GM19452 (cell line): ENCODE data around the gene TMEM175.

Experiments used
- ATAC-seq: cut with Tn5 transposase; IDR thresholded peaks from one replicate; pipeline ENCODE4 v1.9.1; 2021; ENCODE audit not compliant: unreplicated experiment

TMEM175 gene

DNA sequence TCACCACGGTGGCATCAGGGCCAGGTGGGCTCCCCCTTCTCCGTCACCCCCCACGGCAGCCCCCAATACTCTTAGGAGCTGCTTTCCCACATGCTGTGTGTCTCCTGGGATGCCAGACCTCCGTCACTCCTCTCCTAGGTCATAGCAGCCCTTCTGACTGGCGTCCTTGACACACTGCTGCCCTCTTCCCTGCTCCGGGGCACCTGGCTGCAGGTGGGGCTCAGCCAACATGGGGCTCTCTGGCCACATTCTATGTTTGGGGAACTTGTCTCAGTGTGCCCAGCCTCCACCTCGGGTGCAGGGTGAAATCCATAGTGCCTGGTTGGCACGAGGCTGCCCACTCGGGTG is 13.8 kb downstream of the TMEM175 start:
- ATAC-seq = no peak

DNA sequence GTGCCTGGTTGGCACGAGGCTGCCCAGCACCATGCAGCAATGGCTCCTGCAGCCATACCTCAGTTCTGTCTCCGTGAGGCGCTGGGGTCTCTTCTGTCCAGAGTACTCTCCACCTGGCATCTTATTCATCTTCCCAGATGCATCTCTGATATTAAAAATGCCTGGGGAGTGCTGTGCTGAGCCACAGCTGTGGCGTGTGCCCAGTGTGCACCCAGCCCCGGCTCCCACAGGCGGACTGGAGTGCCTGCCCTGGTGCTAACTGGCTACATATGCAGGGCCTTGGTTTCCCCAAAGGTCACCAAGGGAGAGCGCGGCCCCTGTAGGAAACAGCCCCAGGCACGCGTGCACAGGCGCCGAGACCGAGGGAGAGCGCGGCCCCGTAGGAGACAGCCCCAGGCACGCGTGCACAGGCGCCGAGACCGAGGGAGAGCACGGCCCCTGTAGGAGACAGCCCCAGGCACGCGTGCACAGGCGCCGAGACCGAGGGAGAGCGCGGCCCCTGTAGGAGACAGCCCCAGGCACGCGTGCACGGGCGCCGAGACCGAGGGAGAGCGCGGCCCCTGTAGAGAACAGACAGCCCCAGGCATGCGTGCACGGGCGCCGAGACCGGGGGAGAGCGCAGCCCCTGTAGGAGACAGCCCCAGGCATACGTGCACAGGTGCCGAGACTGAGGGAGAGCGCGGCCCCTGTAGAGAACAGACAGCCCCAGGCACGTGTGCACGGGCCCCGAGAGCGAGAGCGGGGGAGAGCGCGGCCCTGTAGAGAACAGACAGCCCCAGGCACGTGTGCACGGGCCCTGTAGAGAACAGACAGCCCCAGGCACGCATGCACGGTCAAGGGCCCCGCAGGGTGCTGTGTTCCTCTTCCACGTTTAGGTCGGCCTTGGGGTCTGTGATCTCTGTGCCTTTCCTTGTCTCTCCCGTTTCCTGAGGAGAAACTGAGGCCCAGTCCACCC is 14.5 kb downstream of the TMEM175 start:
- no peak for ATAC-seq

DNA sequence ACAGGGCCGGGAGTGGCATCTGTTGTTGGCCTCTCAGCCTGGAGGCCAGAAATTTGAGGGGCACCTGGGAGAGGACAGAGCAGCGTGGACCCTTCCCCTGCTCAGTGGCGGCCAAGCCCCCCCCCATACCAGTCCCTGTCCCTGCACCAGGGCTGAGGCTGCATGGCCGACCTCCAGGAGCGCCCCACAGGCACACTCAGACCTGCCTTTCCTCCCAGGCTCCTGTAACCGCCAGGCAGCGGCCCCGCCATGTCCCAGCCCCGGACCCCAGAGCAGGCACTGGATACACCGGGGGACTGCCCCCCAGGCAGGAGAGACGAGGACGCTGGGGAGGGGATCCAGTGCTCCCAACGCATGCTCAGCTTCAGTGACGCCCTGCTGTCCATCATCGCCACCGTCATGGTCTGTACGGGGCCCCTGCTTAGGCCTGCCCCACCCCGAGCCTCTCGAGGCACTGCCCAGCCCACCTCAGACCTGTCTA is 15.3 kb downstream of the TMEM175 start:
- ATAC-seq = no peak

DNA sequence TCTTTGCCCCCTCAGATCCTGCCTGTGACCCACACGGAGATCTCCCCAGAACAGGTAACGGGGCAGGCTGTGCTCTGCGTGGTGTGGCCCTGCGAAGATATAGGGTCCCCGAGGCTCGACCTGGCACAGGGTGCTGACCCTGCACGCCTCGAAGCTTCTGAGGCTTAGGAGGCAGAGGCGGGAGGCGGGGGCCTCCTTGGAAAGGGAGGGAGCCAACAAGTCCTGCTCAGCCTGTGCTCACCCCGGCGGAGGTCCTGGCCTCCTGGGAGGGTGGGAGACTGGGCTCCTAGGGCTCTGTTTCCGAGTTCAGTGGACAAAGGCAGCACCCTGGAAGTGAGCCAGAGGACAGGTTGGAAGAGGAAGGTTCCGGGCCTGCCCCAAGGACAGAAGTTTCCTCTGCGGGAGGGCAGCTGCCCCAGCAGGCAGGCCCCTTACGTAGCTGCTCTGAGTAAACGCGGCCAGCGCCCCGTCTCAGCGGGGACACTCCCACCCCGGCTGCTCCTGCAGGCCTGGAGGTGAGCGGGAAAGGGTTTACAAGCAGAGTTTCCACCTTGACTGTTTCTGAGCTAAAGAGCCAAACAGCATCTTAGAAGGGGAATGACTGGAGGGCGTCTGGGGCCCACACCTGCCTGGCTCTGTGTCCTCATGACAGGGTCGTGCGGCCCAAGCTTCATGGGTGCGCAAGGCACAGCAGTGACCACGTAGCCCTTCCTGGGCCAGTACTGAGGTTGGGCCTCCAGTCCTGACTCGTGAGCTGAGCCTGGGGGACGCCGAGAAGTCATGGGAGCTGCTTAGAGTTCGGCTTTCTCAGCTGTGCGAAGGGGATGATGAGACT is 16.1 kb downstream of the TMEM175 start:
- ATAC-seq = no peak

DNA sequence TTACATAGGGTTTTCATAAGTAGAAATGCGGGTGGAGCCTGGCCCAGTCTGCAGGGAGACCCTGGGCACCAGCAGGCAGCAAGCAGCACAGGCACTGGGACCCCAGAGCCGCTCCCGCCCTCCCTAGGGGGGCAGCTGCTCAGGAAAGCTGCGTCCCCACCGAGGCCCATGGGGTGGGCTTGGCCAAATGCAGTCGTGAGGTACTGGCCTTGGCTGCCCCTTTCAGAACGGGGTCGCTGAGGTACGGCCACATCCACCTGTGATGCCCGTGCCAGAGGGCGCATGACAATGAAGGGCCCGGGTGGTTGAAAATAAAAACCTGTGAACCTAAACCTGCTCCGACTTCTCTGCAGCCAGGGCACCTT is 16.7 kb downstream of the TMEM175 start:
- ATAC-seq = no peak

DNA sequence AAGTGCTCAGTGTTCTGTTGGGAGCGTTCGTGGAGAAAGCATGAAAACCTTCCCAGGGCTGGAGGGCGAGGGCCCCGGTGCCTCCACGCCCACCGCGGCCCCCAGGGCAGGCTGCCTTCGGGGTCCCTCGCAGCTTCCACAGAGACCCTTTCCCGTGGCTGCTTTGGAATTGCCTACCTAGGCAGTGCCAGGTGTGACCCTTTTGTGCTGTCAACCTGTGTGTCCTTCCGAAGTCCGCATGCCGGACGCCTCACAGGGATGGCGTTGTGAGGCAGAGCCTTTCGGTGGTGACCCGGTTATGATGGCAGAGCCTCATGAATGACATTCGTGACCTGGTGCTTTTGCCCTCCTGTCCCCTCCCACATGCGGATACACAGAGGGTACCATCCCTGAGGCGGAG is 17.4 kb downstream of the TMEM175 start:
- ATAC-seq = no peak

DNA sequence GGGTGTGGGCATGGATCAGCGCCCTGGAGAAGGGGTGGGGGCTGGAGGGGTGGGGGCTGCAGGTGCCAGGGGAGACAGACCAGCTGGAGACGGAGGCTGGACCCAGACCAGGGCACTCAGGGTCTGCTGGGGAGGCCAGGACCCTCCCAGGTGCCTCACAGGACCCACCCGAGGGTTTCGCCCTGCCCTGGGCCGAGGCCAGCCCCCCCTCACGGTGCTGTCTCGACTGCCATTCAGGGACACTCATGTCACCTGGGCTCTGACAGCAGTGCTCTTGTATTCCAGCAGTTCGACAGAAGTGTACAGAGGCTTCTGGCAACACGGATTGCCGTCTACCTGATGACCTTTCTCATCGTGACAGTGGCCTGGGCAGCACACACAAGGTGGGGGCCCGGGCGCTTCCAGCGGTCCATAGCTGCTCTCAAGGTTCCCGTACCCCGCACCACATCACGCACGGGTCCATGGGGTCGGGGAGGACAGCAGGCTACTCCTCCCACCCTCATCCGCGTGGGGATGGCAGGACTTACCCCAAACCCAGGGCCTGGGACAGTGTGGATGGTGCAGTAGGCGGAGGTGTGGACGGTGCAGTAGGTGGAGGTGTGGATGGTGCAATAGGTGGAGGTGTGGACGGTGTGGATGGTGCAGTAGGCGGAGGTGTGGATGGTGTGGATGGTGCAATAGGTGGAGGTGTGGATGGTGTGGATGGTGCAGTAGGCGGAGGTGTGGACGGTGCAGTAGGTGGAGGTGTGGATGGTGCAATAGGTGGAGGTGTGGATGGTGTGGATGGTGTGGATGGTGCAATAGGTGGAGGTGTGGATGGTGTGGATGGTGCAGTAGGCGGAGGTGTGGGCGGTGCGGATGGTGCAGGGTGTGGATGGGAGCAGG is 18.1 kb downstream of the TMEM175 start:
- ATAC-seq = no peak

DNA sequence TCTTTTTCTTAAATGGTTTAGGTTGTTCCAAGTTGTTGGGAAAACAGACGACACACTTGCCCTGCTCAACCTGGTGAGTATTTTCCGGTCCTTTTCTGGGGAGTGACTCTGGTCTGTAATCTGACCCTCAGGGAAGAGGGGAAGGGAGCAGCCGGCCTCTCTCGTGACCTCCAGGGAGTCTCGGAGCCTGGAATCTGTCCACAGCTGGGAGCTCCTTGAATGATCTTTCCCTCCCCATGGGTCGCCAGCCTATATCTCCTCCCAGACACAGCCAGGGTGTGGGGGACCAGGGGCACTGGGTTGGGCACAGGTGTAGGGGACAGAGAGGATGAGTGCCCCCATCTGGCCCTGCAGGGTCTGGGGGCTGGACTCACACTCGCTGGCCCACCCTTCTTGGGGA is 18.9 kb downstream of the TMEM175 start:
- no peak for ATAC-seq

DNA sequence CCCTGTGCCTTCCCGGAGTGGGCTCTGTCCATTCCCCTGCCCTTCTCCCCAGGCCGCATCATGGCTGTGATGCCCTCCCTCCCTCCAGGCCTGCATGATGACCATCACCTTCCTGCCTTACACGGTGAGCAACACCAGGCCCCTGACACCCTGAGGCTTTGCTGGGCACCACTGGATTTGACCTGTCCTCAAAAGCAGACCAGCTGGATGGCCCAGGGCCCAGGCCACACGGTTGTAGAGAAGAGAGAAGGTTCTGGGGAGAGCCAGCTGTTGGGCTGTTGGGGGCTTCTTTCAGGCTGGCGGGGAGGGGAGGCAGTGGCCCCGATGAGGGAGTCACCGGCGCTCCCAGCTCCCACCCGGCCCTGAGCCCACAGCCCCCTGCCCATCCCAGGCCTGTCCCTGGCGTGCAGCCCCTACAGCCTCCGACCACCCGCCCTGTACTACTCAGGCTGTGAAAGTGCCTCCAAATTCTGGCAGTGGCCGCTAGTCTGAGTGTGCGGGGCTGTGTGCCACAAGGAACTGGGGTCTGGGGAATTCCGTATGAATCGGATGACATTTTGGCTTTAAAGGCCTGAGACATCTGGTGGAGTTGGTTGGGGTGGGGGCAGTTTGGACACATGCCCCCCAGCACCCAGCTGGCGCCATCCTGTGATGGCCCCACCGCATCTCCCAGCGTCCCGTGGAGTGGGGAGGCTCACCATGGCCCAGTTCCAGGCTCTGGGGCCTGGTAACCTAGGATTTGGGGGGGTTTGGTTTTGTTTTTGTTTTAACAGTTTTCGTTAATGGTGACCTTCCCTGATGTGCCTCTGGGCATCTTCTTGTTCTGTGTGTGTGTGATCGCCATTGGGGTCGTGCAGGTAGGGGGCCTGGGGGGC is 19.6 kb downstream of the TMEM175 start:
- ATAC-seq = no peak

DNA sequence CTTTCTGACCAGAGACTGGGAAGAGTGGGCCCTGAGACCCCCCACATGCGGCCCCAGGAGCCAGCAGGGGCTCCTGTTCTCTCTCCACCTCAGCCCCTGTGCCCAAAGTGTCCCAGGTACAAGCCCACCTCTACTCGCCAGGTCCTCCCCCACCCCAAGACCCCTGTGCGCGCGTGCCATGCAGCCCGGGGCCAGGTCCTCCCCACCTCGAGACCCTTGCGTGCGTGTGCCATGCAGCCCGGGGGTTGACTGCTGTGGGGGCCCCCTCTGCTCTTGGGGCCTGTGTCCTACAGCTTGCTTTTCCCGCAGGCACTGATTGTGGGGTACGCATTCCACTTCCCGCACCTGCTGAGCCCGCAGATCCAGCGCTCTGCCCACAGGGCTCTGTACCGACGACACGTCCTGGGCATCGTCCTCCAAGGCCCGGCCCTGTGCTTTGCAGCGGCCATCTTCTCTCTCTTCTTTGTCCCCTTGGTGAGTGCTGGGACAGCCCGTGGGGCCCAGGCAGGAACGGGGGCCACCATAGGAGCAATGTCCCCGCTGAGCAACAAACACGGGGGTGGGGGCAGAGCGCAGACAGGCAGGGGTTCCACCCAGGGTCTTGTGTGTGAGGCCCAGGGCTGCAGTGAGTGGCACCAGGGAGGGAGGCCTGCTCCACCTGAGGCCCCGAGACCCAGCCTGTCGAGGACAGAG is 20.8 kb downstream of the TMEM175 start:
- ATAC-seq = no peak

DNA sequence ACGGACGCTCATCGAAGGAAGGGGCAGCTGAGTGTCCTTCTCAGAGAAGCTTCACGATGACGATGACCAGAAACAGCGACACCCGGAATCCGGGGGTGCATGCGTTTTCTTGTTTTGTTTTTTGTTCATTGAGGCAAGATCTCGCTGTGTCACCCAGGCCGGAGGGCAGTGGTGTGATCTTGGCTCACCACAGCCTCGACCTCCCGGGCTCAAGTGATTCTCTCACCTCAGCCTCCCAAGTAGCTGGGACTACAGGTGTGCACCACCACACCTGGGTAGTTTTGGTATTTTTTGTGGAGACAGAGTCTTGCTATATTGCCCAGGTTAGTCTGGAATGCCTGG is 21.3 kb downstream of the TMEM175 start:
- no peak for ATAC-seq

DNA sequence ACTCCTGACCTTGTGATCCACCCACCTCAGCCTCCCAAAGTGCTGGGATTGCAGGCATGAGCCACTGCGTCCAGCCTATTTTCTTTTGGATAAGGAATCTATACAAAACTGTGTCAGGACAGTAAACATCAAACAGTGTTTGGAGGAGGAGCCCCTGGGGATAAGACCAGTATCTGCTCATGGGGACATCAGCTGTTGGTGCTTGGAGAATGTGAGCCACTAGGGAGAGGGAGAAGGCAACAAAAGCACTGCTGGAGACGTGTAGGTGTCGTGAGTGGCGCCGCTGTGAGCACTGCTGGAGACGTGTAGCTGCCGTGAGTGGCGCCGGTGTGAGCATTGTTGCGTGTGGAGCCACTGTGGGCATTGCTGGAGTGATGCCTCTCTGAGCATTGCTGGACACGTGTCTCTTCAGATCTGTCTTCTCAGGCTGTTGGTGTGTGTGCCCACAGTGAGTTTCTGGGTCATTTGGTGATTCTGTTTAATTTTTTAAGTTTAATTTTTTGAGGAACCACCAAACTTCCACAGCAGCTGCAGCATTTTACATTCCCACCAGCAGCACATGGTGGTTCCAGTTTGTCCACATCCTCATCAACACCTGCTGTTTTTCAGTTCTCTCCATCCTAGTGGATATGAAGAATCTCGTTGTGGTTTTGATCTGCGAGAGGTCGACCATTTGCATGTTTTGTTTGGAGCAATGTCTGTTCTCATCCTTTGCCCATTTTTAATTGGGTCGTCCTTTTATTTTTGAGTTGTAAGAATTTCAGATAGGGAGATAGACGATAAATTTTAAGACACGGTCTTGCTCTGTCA is 22.2 kb downstream of the TMEM175 start:
- no peak for ATAC-seq

DNA sequence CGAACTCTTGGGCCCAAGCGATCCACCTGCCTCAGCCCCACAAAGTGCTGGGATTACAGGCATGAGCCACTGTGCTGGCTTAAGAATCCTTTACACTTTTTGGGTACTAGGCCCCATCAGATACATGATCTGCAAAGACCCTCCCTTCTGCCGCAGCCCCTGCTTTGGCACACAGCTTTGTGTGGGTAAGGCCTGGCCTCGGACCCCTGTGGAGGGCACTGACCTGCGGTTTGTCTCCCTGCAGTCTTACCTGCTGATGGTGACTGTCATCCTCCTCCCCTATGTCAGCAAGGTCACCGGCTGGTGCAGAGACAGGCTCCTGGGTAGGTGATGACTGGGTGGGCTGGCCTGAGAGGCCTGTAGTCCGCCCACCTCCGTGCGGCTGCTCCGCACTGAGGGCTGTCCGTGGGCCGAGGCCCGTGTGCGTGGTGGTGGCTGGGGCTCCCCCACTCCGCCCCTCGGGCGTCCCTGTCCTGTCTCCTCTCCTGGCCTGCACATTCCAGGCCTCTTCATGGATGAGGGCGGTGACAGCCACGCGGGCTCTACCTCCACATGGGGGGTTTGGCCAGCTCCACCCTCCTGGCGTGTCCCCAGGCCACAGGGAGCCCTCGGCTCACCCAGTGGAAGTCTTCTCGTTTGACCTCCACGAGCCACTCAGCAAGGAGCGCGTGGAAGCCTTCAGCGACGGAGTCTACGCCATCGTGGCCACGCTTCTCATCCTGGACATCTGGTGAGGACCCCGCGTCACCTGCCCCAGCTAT is 23.1 kb downstream of the TMEM175 start:
- ATAC-seq = no peak

DNA sequence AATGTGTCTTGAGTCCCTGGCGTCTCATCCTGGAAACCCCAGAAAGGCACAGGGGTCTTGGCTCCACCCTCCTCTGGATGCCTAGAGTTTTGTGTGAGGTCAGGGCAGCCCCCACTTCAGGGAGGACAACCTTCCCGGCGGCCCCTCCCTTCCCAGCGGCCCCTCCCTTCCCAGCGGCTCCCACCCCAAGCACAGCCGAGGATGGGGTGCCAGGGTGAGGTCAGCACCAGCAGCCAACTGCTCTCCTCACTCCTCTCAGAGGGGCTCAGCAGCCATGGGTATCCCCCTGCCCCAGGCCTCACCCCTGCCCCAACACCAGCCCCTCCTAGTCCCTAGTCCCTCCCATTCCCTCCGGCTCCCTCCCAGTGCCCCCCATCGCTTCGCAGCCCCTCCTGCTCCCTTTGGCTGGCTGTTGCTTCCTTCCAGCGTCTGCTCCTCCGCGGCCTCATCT is 23.7 kb downstream of the TMEM175 start:
- ATAC-seq = no peak

DNA sequence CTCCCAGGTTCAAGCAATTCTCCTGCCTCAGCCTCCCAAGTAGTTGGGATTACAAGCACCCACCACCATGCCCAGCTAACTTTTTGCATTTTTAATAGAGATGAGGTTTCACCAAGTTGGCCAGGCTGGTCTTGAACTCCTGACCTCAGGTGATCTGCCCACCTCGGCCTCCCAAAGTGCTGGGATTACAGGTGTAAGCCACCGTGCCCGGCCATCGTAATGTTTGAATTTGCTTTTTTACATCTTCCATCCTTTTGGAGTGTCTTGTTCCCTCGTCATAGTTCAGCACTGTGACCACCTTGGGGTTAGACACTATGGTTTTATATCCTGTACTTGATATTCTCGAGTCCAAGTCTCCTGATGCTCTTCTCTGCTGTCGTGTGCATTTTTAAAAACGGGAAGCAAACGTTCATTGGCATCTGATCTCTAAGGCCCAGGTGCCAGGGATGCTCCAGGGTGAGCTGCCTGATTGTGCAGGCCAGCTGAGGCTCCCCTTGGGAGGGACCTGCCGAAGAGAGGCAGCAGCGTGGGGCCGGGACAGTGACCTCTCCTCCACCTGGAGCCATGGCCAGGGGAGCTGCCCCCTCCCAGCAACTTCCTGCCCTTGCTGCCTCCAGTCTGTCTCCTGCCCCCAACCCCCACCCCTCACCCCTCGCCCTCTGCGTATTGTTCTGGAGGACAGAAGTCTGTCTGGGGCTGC is 24.4 kb downstream of the TMEM175 start:
- ATAC-seq = no peak

DNA sequence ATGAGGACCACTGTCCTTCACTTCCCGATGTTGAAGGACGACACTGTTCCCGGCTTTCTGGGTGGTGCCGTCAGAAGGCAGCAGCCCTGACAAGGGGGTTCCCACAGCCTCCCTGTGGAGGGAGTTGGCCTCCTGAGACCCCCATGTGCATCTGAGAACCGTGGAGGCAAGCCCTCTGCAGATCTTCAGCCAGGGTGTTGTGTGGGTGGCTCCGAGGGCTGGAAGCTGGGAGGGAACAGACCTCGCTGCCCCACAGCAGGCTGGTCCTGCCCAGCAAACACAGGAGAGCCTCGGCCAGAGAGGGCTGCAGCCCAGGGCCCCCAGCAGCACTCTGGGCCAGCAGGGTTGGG is 24.9 kb downstream of the TMEM175 start:
- ATAC-seq = no peak

DNA sequence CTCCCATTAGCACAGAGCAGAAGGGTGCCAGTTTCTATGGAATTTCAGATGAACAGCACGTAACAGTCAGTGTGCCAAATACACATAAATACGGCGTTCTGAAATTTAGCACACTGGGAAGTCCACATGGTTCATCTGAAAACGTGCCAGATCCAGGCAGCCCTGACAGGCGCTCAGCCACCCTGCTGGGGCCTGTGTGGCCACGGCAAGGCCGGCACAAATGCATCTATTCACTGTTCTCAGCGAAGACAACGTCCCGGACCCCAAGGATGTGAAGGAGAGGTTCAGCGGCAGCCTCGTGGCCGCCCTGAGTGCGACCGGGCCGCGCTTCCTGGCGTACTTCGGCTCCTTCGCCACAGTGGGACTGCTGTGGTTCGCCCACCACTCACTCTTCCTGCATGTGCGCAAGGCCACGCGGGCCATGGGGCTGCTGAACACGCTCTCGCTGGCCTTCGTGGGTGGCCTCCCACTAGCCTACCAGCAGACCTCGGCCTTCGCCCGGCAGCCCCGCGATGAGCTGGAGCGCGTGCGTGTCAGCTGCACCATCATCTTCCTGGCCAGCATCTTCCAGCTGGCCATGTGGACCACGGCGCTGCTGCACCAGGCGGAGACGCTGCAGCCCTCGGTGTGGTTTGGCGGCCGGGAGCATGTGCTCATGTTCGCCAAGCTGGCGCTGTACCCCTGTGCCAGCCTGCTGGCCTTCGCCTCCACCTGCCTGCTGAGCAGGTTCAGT is 25.5 kb downstream of the TMEM175 start:
- no peak for ATAC-seq
